HepG2 (cell line): Measurements from ENCODE around the gene ZFPL1. TPM values are rescaled to one million over a fixed set of nuclear protein-coding genes. Genes with fewer than 3 reads are reported as not detected.

Experiments used
- CHD2 ChIP-seq: IDR thresholded peaks from 2 replicates; pipeline ENCODE4 v1.6.1; 2011; ENCODE audit warnings: low read depth, low read length, improper control_type of control experiment
- CREM ChIP-seq, 2 experiments: sonication (generic) in 1 of 2; formaldehyde crosslinking in 1 of 2; IDR thresholded peaks; 2 replicates each; pipeline versions ENCODE4 v1.4.0 to v1.6.1; 2016 to 2020; ENCODE audit warnings: antibody characterized with exemption in 1 of 2, mild to moderate bottlenecking in 1 of 2, missing genetic modification reagents in 1 of 2
- ETV5 ChIP-seq: IDR thresholded peaks from 2 replicates; pipeline ENCODE4 v1.6.1; 2018; ENCODE audit warnings: missing biosample characterization, missing genetic modification reagents, inconsistent platforms, borderline replicate concordance
- FOXO1 ChIP-seq: sonication (generic); formaldehyde crosslinking; IDR thresholded peaks from 2 replicates; pipeline ENCODE4 v1.4.0; 2020; ENCODE audit warnings: missing genetic modification reagents
- GATA4 ChIP-seq: sonication (generic); IDR thresholded peaks from 2 replicates; pipeline ENCODE4 v1.6.1; 2016; ENCODE audit warnings: antibody characterized with exemption, low read depth, borderline replicate concordance
- GFI1 ChIP-seq: sonication (generic); formaldehyde crosslinking; IDR thresholded peaks from 2 replicates; pipeline ENCODE4 v1.5.0; 2020; ENCODE audit warnings: missing genetic modification reagents, mild to moderate bottlenecking, borderline replicate concordance
- IRF2 ChIP-seq: IDR thresholded peaks from 2 replicates; pipeline ENCODE4 v1.6.1; 2018; ENCODE audit warnings: missing genetic modification reagents, missing compliant biosample characterization
- JDP2 ChIP-seq: sonication (generic); formaldehyde crosslinking; IDR thresholded peaks from 2 replicates; pipeline ENCODE4 v1.8.1; 2022; ENCODE audit warnings: missing genetic modification reagents, borderline replicate concordance
- NFKBIZ ChIP-seq: IDR thresholded peaks from 2 replicates; pipeline ENCODE4 v1.6.1; 2018; ENCODE audit warnings: missing genetic modification reagents, missing compliant biosample characterization
- NR2C2 ChIP-seq: sonication (generic); formaldehyde crosslinking; IDR thresholded peaks from 2 replicates; pipeline ENCODE4 v1.4.0; 2020; ENCODE audit warnings: missing genetic modification reagents, mild to moderate bottlenecking, moderate library complexity, borderline replicate concordance
- PHF21A ChIP-seq: sonication (generic); formaldehyde crosslinking; IDR thresholded peaks from 2 replicates; pipeline ENCODE4 v1.5.0; 2020; ENCODE audit warnings: mild to moderate bottlenecking, missing genetic modification reagents
- SNRNP70 ChIP-seq: fragments of 200-400 bp; formaldehyde crosslinking; IDR thresholded peaks from 2 replicates; pipeline ENCODE4 v1.6.1; 2017; ENCODE audit warnings: mild to moderate bottlenecking, low read depth, low read length, moderate library complexity
- SSRP1 ChIP-seq: IDR thresholded peaks from 2 replicates; pipeline ENCODE4 v1.6.1; 2016; ENCODE audit warnings: control low read depth
- THYN1 ChIP-seq: sonication (generic); formaldehyde crosslinking; IDR thresholded peaks from 2 replicates; pipeline ENCODE4 v1.8.1; 2023; ENCODE audit warnings: low read depth, mild to moderate bottlenecking, moderate library complexity, missing genetic modification reagents, borderline replicate concordance
- ZFP82 ChIP-seq: sonication (generic); formaldehyde crosslinking; IDR thresholded peaks from 2 replicates; pipeline ENCODE4 v1.5.1; 2020; ENCODE audit warnings: mild to moderate bottlenecking, missing genetic modification reagents, borderline replicate concordance
- ZNF382 ChIP-seq: sonication (generic); formaldehyde crosslinking; IDR thresholded peaks from 2 replicates; pipeline ENCODE4 v1.5.0; 2020; ENCODE audit warnings: missing genetic modification reagents, mild to moderate bottlenecking, borderline replicate concordance
- ZNF501 ChIP-seq: sonication (generic); formaldehyde crosslinking; IDR thresholded peaks from 2 replicates; pipeline ENCODE4 v1.5.1; 2020; ENCODE audit warnings: mild to moderate bottlenecking, moderate library complexity, missing genetic modification reagents
- ZNF83 ChIP-seq: sonication (generic); formaldehyde crosslinking; IDR thresholded peaks from 2 replicates; pipeline ENCODE4 v1.4.0; 2020; ENCODE audit warnings: missing genetic modification reagents, mild to moderate bottlenecking, borderline replicate concordance
- ZNF850 ChIP-seq: sonication (generic); formaldehyde crosslinking; conservative IDR thresholded peaks from 2 replicates; pipeline ENCODE4 v1.9.0; 2021; ENCODE audit warnings: mild to moderate bottlenecking, missing genetic modification reagents
- ZSCAN31 ChIP-seq: sonication (generic); formaldehyde crosslinking; IDR thresholded peaks from 2 replicates; pipeline ENCODE4 v1.5.0; 2020; ENCODE audit warnings: low read depth, mild to moderate bottlenecking, missing genetic modification reagents
- polyA plus RNA-seq, 8 experiments: library from polyadenylated mRNA; depleted of rRNA in 3 of 8; stranded (reverse) in 7 of 8; unstranded in 1 of 8; fragments of >200 nt; fragmentation: Illumina TruSeq in 4 of 8; extraction: Trizol in 4 of 8; gene quantifications; 2 replicates each; pipeline versions ENCODE4 v1.2.1 to v1.2.3, GENCODE V29; 2011 to 2016; ENCODE audit warnings: low read depth in 4 of 8, missing spikeins in 1 of 8, mixed read lengths in 1 of 8; ENCODE audit not compliant: insufficient read depth in 1 of 8
- total RNA-seq, 5 experiments: library from RNA; depleted of rRNA; stranded (reverse); fragments of >200 nt; fragmentation: Illumina TruSeq; extraction: Trizol; gene quantifications; 2 replicates each; pipeline ENCODE4 v1.2.3, GENCODE V29; 2016; ENCODE audit warnings: low read depth in 1 of 5
- TF ChIP-seq, protein P1 (sequence below): sonication (generic); formaldehyde crosslinking; IDR thresholded peaks from 2 replicates; pipeline ENCODE4 v1.8.1; 2023; ENCODE audit warnings: missing genetic modification reagents, inconsistent platforms, borderline replicate concordance
- TF ChIP-seq, protein P2 (sequence below): sonication (generic); formaldehyde crosslinking; IDR thresholded peaks from 2 replicates; pipeline ENCODE4 v1.8.1; 2023; ENCODE audit warnings: mild to moderate bottlenecking, missing genetic modification reagents, borderline replicate concordance
- TF ChIP-seq, protein P3 (sequence below): sonication (generic); formaldehyde crosslinking; conservative IDR thresholded peaks from 2 replicates; pipeline ENCODE4 v1.4.0; 2020; ENCODE audit warnings: missing genetic modification reagents

ZFPL1 gene
- total and polyA plus RNA-seq, 2 of the 13 experiments (the other 11 are each of a cell fraction or from before 2014, with no cell fraction given), result 32.2 to 56.0 TPM

DNA sequence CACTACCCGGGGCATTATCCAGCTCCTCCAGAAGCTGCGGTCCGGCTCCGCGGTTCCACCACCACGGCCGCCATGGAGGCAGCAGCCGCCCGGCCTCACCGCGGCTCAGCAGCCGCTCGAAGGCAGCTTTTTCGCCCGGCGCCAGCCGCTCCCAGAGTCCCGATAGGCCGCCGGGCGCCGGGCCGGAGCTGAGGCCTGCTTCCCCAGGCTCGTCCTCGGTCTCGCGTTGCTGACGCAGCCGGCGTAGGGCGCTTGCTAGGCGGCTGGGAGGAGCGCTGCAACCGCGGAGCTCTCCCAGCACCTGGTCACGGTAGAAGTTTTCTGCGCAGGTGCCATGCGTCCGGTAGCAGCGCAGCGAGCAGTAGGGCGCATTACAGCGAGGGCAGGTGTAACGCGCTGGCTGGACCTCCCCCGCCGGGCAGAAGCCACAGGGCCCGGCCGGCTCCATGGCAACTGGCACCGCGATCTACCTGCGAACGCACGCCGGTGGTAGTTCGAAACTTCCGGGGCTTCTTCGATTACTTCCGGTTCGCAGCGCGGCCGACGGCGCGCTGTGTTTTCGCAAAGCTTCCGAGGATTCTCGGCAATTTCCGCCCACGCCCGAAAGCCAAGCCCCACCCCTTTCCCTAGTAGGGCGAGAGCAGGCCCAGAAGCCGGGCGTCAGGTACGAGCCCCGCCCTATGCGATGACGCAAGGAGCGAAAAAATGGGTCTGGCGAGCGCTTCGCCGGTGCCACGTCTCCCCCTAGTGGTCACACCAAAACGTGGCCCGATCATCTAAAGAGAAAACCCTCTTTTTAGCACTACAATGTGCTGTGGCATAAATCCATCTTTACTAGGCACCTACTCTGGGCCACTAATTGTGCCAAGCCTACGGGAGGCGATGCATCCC lies 33.4 kb downstream of the ZFPL1 start, which contains the start of gene ZNHIT2 (continued):
- peak; percentile 95 for TF ChIP-seq ZFP82 (CRISPR knock-in tag)
- TF ChIP-seq ZNF850 (CRISPR knock-in tag), result no peak
- TF ChIP-seq, protein P1, sequence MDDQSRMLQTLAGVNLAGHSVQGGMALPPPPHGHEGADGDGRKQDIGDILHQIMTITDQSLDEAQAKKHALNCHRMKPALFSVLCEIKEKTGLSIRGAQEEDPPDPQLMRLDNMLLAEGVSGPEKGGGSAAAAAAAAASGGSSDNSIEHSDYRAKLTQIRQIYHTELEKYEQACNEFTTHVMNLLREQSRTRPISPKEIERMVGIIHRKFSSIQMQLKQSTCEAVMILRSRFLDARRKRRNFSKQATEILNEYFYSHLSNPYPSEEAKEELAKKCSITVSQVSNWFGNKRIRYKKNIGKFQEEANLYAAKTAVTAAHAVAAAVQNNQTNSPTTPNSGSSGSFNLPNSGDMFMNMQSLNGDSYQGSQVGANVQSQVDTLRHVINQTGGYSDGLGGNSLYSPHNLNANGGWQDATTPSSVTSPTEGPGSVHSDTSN (CRISPR knock-in tag), result no peak
- peak; percentile 67; the same call in 1 of the 2 replicates for TF ChIP-seq NFKBIZ (CRISPR knock-in tag)
- peak; percentile 28 for TF ChIP-seq FOXO1 (CRISPR knock-in tag)
- TF ChIP-seq JDP2 (CRISPR knock-in tag), result no peak; the same call in 1 of the 2 replicates
- no peak; the same call in 1 of the 2 replicates for TF ChIP-seq SSRP1
- peak; percentile 58; the same call in 1 of the 2 replicates for TF ChIP-seq ZNF501 (CRISPR knock-in tag)
- TF ChIP-seq NR2C2, result peak; percentile 99
- TF ChIP-seq IRF2 (CRISPR knock-in tag), result peak; percentile 80; the same call in 1 of the 2 replicates
- TF ChIP-seq, protein P2, sequence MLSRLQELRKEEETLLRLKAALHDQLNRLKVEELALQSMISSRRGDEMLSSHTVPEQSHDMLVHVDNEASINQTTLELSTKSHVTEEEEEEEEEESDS, result no peak
- TF ChIP-seq ETV5 (CRISPR knock-in tag), result peak; percentile 37; the same call in 1 of the 2 replicates
- no peak for TF ChIP-seq GFI1
- no peak for TF ChIP-seq THYN1 (CRISPR knock-in tag)
- peak; percentile 62; the same call in 1 of the 2 replicates for TF ChIP-seq CHD2
- TF ChIP-seq ZSCAN31 (CRISPR knock-in tag), result peak; percentile 87
- TF ChIP-seq GATA4, result no peak
- TF ChIP-seq PHF21A, result no peak; the same call in 1 of the 2 replicates
- no peak for TF ChIP-seq ZNF83 (CRISPR knock-in tag)
- TF ChIP-seq, protein P3, sequence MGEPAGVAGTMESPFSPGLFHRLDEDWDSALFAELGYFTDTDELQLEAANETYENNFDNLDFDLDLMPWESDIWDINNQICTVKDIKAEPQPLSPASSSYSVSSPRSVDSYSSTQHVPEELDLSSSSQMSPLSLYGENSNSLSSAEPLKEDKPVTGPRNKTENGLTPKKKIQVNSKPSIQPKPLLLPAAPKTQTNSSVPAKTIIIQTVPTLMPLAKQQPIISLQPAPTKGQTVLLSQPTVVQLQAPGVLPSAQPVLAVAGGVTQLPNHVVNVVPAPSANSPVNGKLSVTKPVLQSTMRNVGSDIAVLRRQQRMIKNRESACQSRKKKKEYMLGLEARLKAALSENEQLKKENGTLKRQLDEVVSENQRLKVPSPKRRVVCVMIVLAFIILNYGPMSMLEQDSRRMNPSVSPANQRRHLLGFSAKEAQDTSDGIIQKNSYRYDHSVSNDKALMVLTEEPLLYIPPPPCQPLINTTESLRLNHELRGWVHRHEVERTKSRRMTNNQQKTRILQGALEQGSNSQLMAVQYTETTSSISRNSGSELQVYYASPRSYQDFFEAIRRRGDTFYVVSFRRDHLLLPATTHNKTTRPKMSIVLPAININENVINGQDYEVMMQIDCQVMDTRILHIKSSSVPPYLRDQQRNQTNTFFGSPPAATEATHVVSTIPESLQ, result no peak
- no peak for TF ChIP-seq ZNF382 (CRISPR knock-in tag)
- no peak for TF ChIP-seq SNRNP70
- TF ChIP-seq CREM (IDR thresholded peaks at IDR 0.05), result peak; percentile 94
- TF ChIP-seq CREM (CRISPR knock-in tag; IDR thresholded peaks at IDR 0.05), result no peak
